Upper lobe of right lung (tissue), 1 donor: ENCODE results near the gene ETV1. TPM values are rescaled to one million over a fixed set of nuclear protein-coding genes. Genes with fewer than 3 reads are reported as not detected.
"Not testable (repeated sequence)": the region's sequence is repeated elsewhere in the genome, so short reads cannot be mapped to it uniquely, and the experiment has no call there.

ENCODE experiments used
- ATAC-seq: fragments of 200-7000 bp; cut with Tn5 transposase; one replicate; pipeline ENCODE4 v1.9.1; 2020; ENCODE audit warnings: mild to moderate bottlenecking, moderate library complexity
- DNase-seq: peaks from one replicate; pipeline ENCODE4 v3.0.0-alpha.2; 2020
- H3K27ac ChIP-seq: fragments of 200-600 bp; one replicate; pipeline ENCODE4 v1.8.0; 2022
- H3K27me3 ChIP-seq: fragments of 200-600 bp; one replicate; pipeline ENCODE4 v1.8.0; 2022; ENCODE audit warnings: mild to moderate bottlenecking
- H3K36me3 ChIP-seq: fragments of 200-600 bp; one replicate; pipeline ENCODE4 v1.8.0; 2022
- H3K4me1 ChIP-seq: fragments of 200-600 bp; one replicate; pipeline ENCODE4 v1.8.0; 2022
- H3K4me3 ChIP-seq: fragments of 200-600 bp; one replicate; pipeline ENCODE4 v1.8.0; 2022; ENCODE audit warnings: mild to moderate bottlenecking
- H3K9me3 ChIP-seq: fragments of 200-600 bp; one replicate; pipeline ENCODE4 v1.8.0; 2022
- intact Hi-C: fragments of 100-400 bp; cut with DNase I; formaldehyde crosslinking; loops from one replicate; pipeline ENCODE4 v1.11.0; 2022
- total RNA-seq: library from RNA; stranded (reverse); fragmentation: NEBNext Ultra II Directional; extraction: Animal tissue kit (Norgen Biotek cat#: 25700); gene quantifications from one replicate; pipeline ENCODE4 v1.2.1, GENCODE V29; 2021
- TF ChIP-seq, protein P1 (sequence below): fragments of 200-600 bp; IDR thresholded peaks from one replicate; pipeline ENCODE4 v1.8.0; 2022; ENCODE audit warnings: antibody characterized with exemption
- donor health status: DM: no; HTN: yes; CAD: no; lungs with severe emphysema.

The ETV1 gene
- total RNA-seq, 1 donor from 2014 or later, result 110 TPM

GRCh38 chr7:13932131-13932530, 57.3 kb downstream of the ETV1 start:
- H3K9me3 ChIP-seq, result no peaks in the 10 kb centered on the region
- H3K4me1 ChIP-seq, result no peaks in the 10 kb centered on the region
- ATAC-seq, result no peak
- DNase-seq, result no peak
- TF ChIP-seq, protein P1, sequence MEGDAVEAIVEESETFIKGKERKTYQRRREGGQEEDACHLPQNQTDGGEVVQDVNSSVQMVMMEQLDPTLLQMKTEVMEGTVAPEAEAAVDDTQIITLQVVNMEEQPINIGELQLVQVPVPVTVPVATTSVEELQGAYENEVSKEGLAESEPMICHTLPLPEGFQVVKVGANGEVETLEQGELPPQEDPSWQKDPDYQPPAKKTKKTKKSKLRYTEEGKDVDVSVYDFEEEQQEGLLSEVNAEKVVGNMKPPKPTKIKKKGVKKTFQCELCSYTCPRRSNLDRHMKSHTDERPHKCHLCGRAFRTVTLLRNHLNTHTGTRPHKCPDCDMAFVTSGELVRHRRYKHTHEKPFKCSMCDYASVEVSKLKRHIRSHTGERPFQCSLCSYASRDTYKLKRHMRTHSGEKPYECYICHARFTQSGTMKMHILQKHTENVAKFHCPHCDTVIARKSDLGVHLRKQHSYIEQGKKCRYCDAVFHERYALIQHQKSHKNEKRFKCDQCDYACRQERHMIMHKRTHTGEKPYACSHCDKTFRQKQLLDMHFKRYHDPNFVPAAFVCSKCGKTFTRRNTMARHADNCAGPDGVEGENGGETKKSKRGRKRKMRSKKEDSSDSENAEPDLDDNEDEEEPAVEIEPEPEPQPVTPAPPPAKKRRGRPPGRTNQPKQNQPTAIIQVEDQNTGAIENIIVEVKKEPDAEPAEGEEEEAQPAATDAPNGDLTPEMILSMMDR, result no peak
- intact Hi-C loops, result no loop called here
- H3K27me3 ChIP-seq, result no peaks in the 10 kb centered on the region
- H3K27ac ChIP-seq, result no peak overlapping the region
- H3K36me3 ChIP-seq, result peaks cover 14% of the 10 kb centered on the region
- H3K4me3 ChIP-seq, result no peak overlapping the region

GRCh38 chr7:13921062-13921461, 68.4 kb downstream of the ETV1 start:
- H3K36me3 ChIP-seq, result no peaks in the 10 kb centered on the region
- H3K27ac ChIP-seq, result no peak overlapping the region
- no peaks in the 10 kb centered on the region for H3K4me1 ChIP-seq
- no peaks in the 10 kb centered on the region for H3K9me3 ChIP-seq
- no peak for DNase-seq
- no peak overlapping the region for H3K4me3 ChIP-seq
- H3K27me3 ChIP-seq, result no peaks in the 10 kb centered on the region
- intact Hi-C loops, result no loop called here
- TF ChIP-seq, protein P1, result no peak
- no peak for ATAC-seq

- H3K27me3 ChIP-seq, result no peaks in the 10 kb centered on the region
- no peaks in the 10 kb centered on the region for H3K9me3 ChIP-seq
- H3K4me1 ChIP-seq, result no peaks in the 10 kb centered on the region
- no peak overlapping the region for H3K4me3 ChIP-seq
- ATAC-seq (peak; percentile 62), DNase-seq (no peak)
- TF ChIP-seq, protein P1, result no peak
- no peak overlapping the region for H3K27ac ChIP-seq
- intact Hi-C loops, result no loop called here
- no peaks in the 10 kb centered on the region for H3K36me3 ChIP-seq
Observed at GRCh38 chr7:13920053-13920697, 69.3 kb downstream of the ETV1 start.

DNA sequence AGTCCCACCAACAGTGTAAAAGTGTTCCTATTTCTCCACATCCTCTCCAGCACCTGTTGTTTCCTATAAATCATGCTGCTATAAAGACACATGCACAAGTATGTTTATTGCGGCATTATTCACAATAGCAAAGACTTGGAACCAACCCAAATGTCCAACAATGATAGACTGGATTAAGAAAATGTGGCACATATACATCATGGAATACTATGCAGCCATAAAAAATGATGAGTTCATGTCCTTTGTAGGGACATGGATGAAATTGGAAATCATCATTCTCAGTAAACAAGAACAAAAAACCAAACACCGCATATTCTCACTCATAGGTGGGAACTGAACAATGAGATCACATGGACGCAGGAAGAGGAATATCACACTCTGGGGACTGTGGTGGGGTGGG, 71.1 kb downstream of the ETV1 start:
- DNase-seq, ATAC-seq, intact Hi-C loops, H3K36me3 ChIP-seq, H3K27ac ChIP-seq, H3K9me3 ChIP-seq, H3K4me3 ChIP-seq, H3K4me1 ChIP-seq, H3K27me3 ChIP-seq: not testable (repeated sequence)

GRCh38 chr7:13917103-13917502, 72.4 kb downstream of the ETV1 start:
- H3K27ac ChIP-seq, intact Hi-C loops, H3K9me3 ChIP-seq, H3K4me1 ChIP-seq, H3K4me3 ChIP-seq, H3K27me3 ChIP-seq, H3K36me3 ChIP-seq, DNase-seq, ATAC-seq: not testable (repeated sequence)

- peaks cover 5% of the 10 kb centered on the region for H3K4me1 ChIP-seq
- H3K27ac ChIP-seq, result no peak overlapping the region
- no peaks in the 10 kb centered on the region for H3K9me3 ChIP-seq
- intact Hi-C loops, result no loop called here
- ATAC-seq (no peak), DNase-seq (no peak)
- H3K36me3 ChIP-seq, result no peaks in the 10 kb centered on the region
- TF ChIP-seq, protein P1, result no peak
- H3K4me3 ChIP-seq, result no peak overlapping the region
- H3K27me3 ChIP-seq, result no peaks in the 10 kb centered on the region
Observed at GRCh38 chr7:13915891-13916290, 73.6 kb downstream of the ETV1 start.
